Heart left ventricle (tissue), 16 donors: ENCODE results near the gene CDH20. TPM values are rescaled to one million over a fixed set of nuclear protein-coding genes. Genes with fewer than 3 reads are reported as not detected.

Experiments
- ATAC-seq, 4 donors: fragments of 200-7000 bp; cut with Tn5 transposase; one replicate each; pipeline ENCODE4 v1.9.1; 2020 to 2022; ENCODE audit warnings: moderate library complexity in 4 of 4, mild to moderate bottlenecking in 3 of 4, moderate number of reproducible peaks in 1 of 4
- DNase-seq, 5 donors: peaks; one replicate each; pipeline ENCODE4 v3.0.0-alpha.2; 2020
- H3K27ac ChIP-seq, 12 donors: fragments of 200-600 bp; sonication (generic) in 4 of 12; one replicate each; pipeline versions ENCODE4 v1.5.0 to v1.8.0; 2016 to 2022; ENCODE audit warnings: mild to moderate bottlenecking in 2 of 12
- H3K27me3 ChIP-seq, 9 donors: fragments of 200-600 bp; sonication (generic) in 2 of 9; one replicate each; pipeline versions ENCODE4 v1.5.1 to v1.8.0; 2016 to 2022; ENCODE audit warnings: mild to moderate bottlenecking in 3 of 9
- H3K36me3 ChIP-seq, 9 donors: fragments of 200-600 bp; sonication (generic) in 2 of 9; one replicate each; pipeline versions ENCODE4 v1.5.0 to v1.8.0; 2018 to 2022; ENCODE audit warnings: mild to moderate bottlenecking in 2 of 9
- H3K4me1 ChIP-seq, 12 donors: fragments of 200-600 bp; sonication (generic) in 4 of 12; one replicate each; pipeline versions ENCODE4 v1.5.0 to v1.8.0; 2016 to 2022; ENCODE audit warnings: mild to moderate bottlenecking in 3 of 12
- H3K4me3 ChIP-seq, 12 donors: fragments of 200-600 bp; sonication (generic) in 4 of 12; one replicate each; pipeline versions ENCODE4 v1.5.0 to v1.8.0; 2017 to 2022; ENCODE audit warnings: mild to moderate bottlenecking in 9 of 12, moderate library complexity in 4 of 12
- H3K9me3 ChIP-seq, 12 donors: fragments of 200-600 bp; sonication (generic) in 4 of 12; one replicate each; pipeline versions ENCODE4 v1.5.0 to v1.8.0; 2016 to 2022; ENCODE audit warnings: mild to moderate bottlenecking in 1 of 12
- CTCF ChIP-seq, 12 donors: fragments of 200-600 bp; sonication (generic) in 4 of 12; IDR thresholded peaks; one replicate each; pipeline versions ENCODE4 v1.5.0 to v1.8.0; 2018 to 2022; ENCODE audit warnings: antibody characterized with exemption in 12 of 12, mild to moderate bottlenecking in 5 of 12
- POLR2A ChIP-seq, 2 donors: fragments of 450-650 bp; IDR thresholded peaks; one replicate each; pipeline ENCODE4 v1.6.1; 2017; ENCODE audit warnings: antibody characterized with exemption in 2 of 2, mild to moderate bottlenecking in 2 of 2, moderate library complexity in 2 of 2
- whole genome bisulfite sequencing, 4 donors: extraction: QIAGEN DNeasy Blood & Tissue Kit in 2 of 4; methylation state at CpG; one replicate each; pipeline versions ENCODE4 v1.1.5 to v1.1.7; 2013 to 2018; 5-methylcytosine and 5-hydroxymethylcytosine counted together
- intact Hi-C, 10 donors: fragments of 100-400 bp; cut with DNase I; formaldehyde crosslinking; loops; one replicate each; pipeline versions ENCODE4 v1.11.1 to v1.14.2; 2022
- polyA plus RNA-seq, 2 donors: library from polyadenylated mRNA; stranded (reverse); fragments of 200-250 nt; gene quantifications; one replicate each; pipeline ENCODE4 v1.2.3, GENCODE V29; 2013
- total RNA-seq, 9 donors: library from RNA; depleted of rRNA in 2 of 9; stranded (reverse); fragments of >200 nt in 2 of 9; fragmentation: NEBNext Ultra II Directional in 3 of 9; extraction: Animal tissue kit (Norgen Biotek cat#: 25700) in 3 of 9; gene quantifications; one replicate each; pipeline versions ENCODE4 v1.1.0 to v1.2.4, GENCODE V29; 2016 to 2023
- donor health status: ischemic (EF 13 %, LVEDD 7.1; RV severe dilation, severe dysfunction).
- donor health status: healthy with polysubstance abuse.
- donor health status: DM: no; HTN: yes; CAD: no.
- donor health status: DM: no; HTN: no; CAD: no.
- donor health status: ischemic (EF 25% LVEDD 6.9; RV normal size, moderate dysfunction).
- donor health status: ischemic (EF 25% LVEDD 5.7; RV mildly dilated, moderate dysfunction).
- donor health status: healthy.
- donor health status: DM: yes; HTN: yes; CAD: no.
- donor health status: ischemic (EF 35%, LVEDD 5.7; RV mildly dilated, moderate dysfunction).
- donor health status: nonischemic (EF 11% LVEDD 7.7; RV severe dilation, severe dysfunction).
- donor health status: DM: yes; HTN: yes; CAD: no.
- donor health status: PGD.
- donor health status: ischemic (EF 29% LVEDD 5.4; RV normal size, mild dysfunction).
- donor health status: nonischemic (EF 23%, LVEDD 6.1; RV moderate dilation, normal function).

CDH20 gene
- total and polyA plus RNA-seq, 11 donors, result 0.03 to 0.20 (median 0.15) TPM; not detected in 8

GRCh38 chr18:61432590-61432989 is 99.4 kb downstream of the CDH20 start:
- ATAC-seq (no peak), DNase-seq (no peak)
- WGBS, 4 donors, result 66 to 71% (median 69%) methylated on average over 1 of the region's 1 CpG
- H3K36me3 ChIP-seq, result no peaks in the 10 kb centered on the region
- H3K4me1 ChIP-seq, result no peaks in the 10 kb centered on the region
- no peak overlapping the region for H3K4me3 ChIP-seq
- H3K9me3 ChIP-seq, result peaks cover 0 to 7% (median 0%) of the 10 kb centered on the region in 12 donors
- H3K27ac ChIP-seq, result no peak overlapping the region
- no peaks in the 10 kb centered on the region for H3K27me3 ChIP-seq
- no peak for TF ChIP-seq CTCF (IDR thresholded peaks at IDR 0.05)
- intact Hi-C loops, result no loop called here

- H3K4me1 ChIP-seq, result no peaks in the 10 kb centered on the region
- WGBS, 4 donors, result 23 to 43% (median 31%) methylated on average over 3 of the region's 3 CpGs
- H3K9me3 ChIP-seq, result peaks cover 0 to 7% (median 0%) of the 10 kb centered on the region in 12 donors
- H3K4me3 ChIP-seq, result no peak overlapping the region
- H3K27ac ChIP-seq, result no peak overlapping the region
- intact Hi-C loops, result no loop called here
- ATAC-seq (no peak), DNase-seq (no peak)
- no peaks in the 10 kb centered on the region for H3K36me3 ChIP-seq
- TF ChIP-seq CTCF (IDR thresholded peaks at IDR 0.05) (peak in 5 of 12 donors; percentile 25 to 44 (median 29)), POLR2A (IDR thresholded peaks at IDR 0.05) (no peak)
- no peaks in the 10 kb centered on the region for H3K27me3 ChIP-seq
Observed at GRCh38 chr18:61435064-61435652, 101.9 kb downstream of the CDH20 start.

- Histone ChIP-seq H3K27ac (no peak overlapping the region), H3K4me3 (no peak overlapping the region), H3K4me1 (no peaks in the 10 kb centered on the region), H3K27me3 (no peaks in the 10 kb centered on the region), H3K36me3 (no peaks in the 10 kb centered on the region), H3K9me3 (no peaks in the 10 kb centered on the region)
- intact Hi-C loops, result no loop called here
- no peak for ATAC-seq
- no peak for DNase-seq
- 53 to 73% (median 62%) methylated on average over 5 of the region's 5 CpGs for WGBS, 4 donors
- no peak for TF ChIP-seq POLR2A (IDR thresholded peaks at IDR 0.05)
- TF ChIP-seq CTCF (IDR thresholded peaks at IDR 0.05), result no peak
Observed at GRCh38 chr18:61443081-61443725, 110.0 kb downstream of the CDH20 start.

GRCh38 chr18:61448316-61448715 is 115.1 kb downstream of the CDH20 start:
- no peak for ATAC-seq
- WGBS, 4 donors, result 52 to 58% (median 55%) methylated on average over 2 of the region's 2 CpGs
- DNase-seq, result no peak
- no peak overlapping the region for H3K4me3 ChIP-seq
- no peak overlapping the region for H3K27ac ChIP-seq
- no peaks in the 10 kb centered on the region for H3K36me3 ChIP-seq
- no peaks in the 10 kb centered on the region for H3K27me3 ChIP-seq
- no peak for TF ChIP-seq POLR2A (IDR thresholded peaks at IDR 0.05)
- TF ChIP-seq CTCF (IDR thresholded peaks at IDR 0.05), result no peak
- H3K9me3 ChIP-seq, result no peaks in the 10 kb centered on the region
- intact Hi-C loops, result no loop called here
- H3K4me1 ChIP-seq, result no peaks in the 10 kb centered on the region
